Natural killer cell (primary cell): ENCODE measurements around the gene HOXA5. TPM values are rescaled to one million over a fixed set of nuclear protein-coding genes. Genes with fewer than 3 reads are reported as not detected.

Source experiments
- ATAC-seq, 3 donors: fragments of 150-1000 bp in 2 of 3; fragments of 200-7000 bp in 1 of 3; cut with Tn5 transposase; 1 replicate in 1 of 3; 2 replicates in 2 of 3; pipeline ENCODE4 v1.10.0; 2021; ENCODE audit warnings: mild to moderate bottlenecking in 2 of 3, moderate library complexity in 2 of 3
- DNase-seq, 2 donors: peaks; one replicate each; pipeline versions ENCODE4 v3.0.0 to v3.0.0-alpha.2; 2013 to 2021; ENCODE audit warnings: mixed read lengths in 1 of 2
- H3K27ac ChIP-seq: one replicate; pipeline ENCODE4 v1.5.1; 2013; ENCODE audit warnings: mild to moderate bottlenecking, low read length
- H3K27me3 ChIP-seq: one replicate; pipeline ENCODE4 v1.6.1; 2013; ENCODE audit warnings: low read length; ENCODE audit not compliant: control insufficient read depth, insufficient read depth
- H3K36me3 ChIP-seq: one replicate; pipeline ENCODE4 v1.6.1; 2013; ENCODE audit warnings: low read length; ENCODE audit not compliant: control insufficient read depth, insufficient read depth
- H3K4me1 ChIP-seq: one replicate; pipeline ENCODE4 v1.6.1; 2013; ENCODE audit warnings: low read length; ENCODE audit not compliant: control insufficient read depth, insufficient read depth
- H3K4me3 ChIP-seq: one replicate; pipeline ENCODE4 v1.5.1; 2013; ENCODE audit warnings: low read length
- H3K9me3 ChIP-seq: one replicate; pipeline ENCODE4 v1.6.1; 2013; ENCODE audit warnings: low read length; ENCODE audit not compliant: control insufficient read depth, insufficient read depth
- H3K27ac Mint-ChIP-seq, 2 donors: one replicate each; pipeline ENCODE4 v1.8.0; 2022; ENCODE audit warnings: mild to moderate bottlenecking in 2 of 2, mixed read lengths in 2 of 2, moderate library complexity in 1 of 2
- H3K27me3 Mint-ChIP-seq, 2 donors: one replicate each; pipeline ENCODE4 v1.8.0; 2022; ENCODE audit warnings: low read depth in 2 of 2, mixed read lengths in 2 of 2
- H3K36me3 Mint-ChIP-seq: one replicate; pipeline ENCODE4 v1.8.0; 2022; ENCODE audit warnings: mixed read lengths
- H3K4me1 Mint-ChIP-seq, 2 donors: one replicate each; pipeline ENCODE4 v1.8.0; 2022; ENCODE audit warnings: mixed read lengths in 2 of 2
- H3K4me3 Mint-ChIP-seq: one replicate; pipeline ENCODE4 v1.8.0; 2022; ENCODE audit warnings: mild to moderate bottlenecking, moderate library complexity, mixed read lengths
- H3K9me3 Mint-ChIP-seq, 2 donors: one replicate each; pipeline ENCODE4 v1.8.0; 2022; ENCODE audit warnings: mixed read lengths in 2 of 2
- WGBS: methylation state at CpG from one replicate; pipeline ENCODE4 v1.1.7; 2013; ENCODE audit warnings: missing lambda C conversion rate; ENCODE audit not compliant: insufficient coverage; 5-methylcytosine and 5-hydroxymethylcytosine counted together
- intact Hi-C: fragments of 100-400 bp; cut with micrococcal nuclease; formaldehyde crosslinking; loops from one replicate; pipeline ENCODE4 v1.14.2; 2022
- total RNA-seq, 4 donors: library from RNA; stranded (reverse); fragments of 120-200 nt in 1 of 4; gene quantifications; one replicate each; pipeline versions ENCODE4 v1.2.3 to v1.2.4, GENCODE V29; 2013 to 2022
- TF ChIP-seq, protein P1 (sequence below): fragments of 200-600 bp; IDR thresholded peaks from one replicate; pipeline ENCODE4 v1.8.0; 2022; ENCODE audit warnings: antibody characterized with exemption

Gene HOXA5
- total RNA-seq, 3 donors from 2014 or later (not counting 1 experiment from before 2014, with no cell fraction given) = 0.29 to 13.0 (median 0.52) TPM

GRCh38 chr7:27139334-27140125 lies 4.0 kb downstream of the HOXA5 start:
- Mint-ChIP-seq H3K9me3 (no peaks in the 10 kb centered on the region), H3K27me3 (peaks cover 37 to 59% of the 10 kb centered on the region in 2 donors), H3K4me3 (no peak overlapping the region), H3K36me3 (no peaks in the 10 kb centered on the region), H3K27ac (no peak overlapping the region), H3K4me1 (peaks cover 0 to 10% of the 10 kb centered on the region in 2 donors)
- intact Hi-C loops = no loop called here
- TF ChIP-seq, protein P1, sequence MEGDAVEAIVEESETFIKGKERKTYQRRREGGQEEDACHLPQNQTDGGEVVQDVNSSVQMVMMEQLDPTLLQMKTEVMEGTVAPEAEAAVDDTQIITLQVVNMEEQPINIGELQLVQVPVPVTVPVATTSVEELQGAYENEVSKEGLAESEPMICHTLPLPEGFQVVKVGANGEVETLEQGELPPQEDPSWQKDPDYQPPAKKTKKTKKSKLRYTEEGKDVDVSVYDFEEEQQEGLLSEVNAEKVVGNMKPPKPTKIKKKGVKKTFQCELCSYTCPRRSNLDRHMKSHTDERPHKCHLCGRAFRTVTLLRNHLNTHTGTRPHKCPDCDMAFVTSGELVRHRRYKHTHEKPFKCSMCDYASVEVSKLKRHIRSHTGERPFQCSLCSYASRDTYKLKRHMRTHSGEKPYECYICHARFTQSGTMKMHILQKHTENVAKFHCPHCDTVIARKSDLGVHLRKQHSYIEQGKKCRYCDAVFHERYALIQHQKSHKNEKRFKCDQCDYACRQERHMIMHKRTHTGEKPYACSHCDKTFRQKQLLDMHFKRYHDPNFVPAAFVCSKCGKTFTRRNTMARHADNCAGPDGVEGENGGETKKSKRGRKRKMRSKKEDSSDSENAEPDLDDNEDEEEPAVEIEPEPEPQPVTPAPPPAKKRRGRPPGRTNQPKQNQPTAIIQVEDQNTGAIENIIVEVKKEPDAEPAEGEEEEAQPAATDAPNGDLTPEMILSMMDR = no peak
- Histone ChIP-seq H3K9me3 (no peaks in the 10 kb centered on the region), H3K36me3 (no peaks in the 10 kb centered on the region), H3K27ac (no peak overlapping the region), H3K27me3 (peaks cover 9% of the 10 kb centered on the region), H3K4me1 (peaks cover 3% of the 10 kb centered on the region), H3K4me3 (no peak overlapping the region)
- DNase-seq (no peak), ATAC-seq (no peak)
- WGBS = 96% methylated on average over 53 of the region's 53 CpGs

- H3K9me3 Mint-ChIP-seq = no peaks in the 10 kb centered on the region
- Histone ChIP-seq H3K27me3 (peaks cover 7% of the 10 kb centered on the region), H3K36me3 (no peaks in the 10 kb centered on the region), H3K27ac (no peak overlapping the region), H3K4me1 (peaks cover 2% of the 10 kb centered on the region), H3K9me3 (no peaks in the 10 kb centered on the region), H3K4me3 (no peak overlapping the region)
- peaks cover 41 to 65% of the 10 kb centered on the region in 2 donors for H3K27me3 Mint-ChIP-seq
- no peaks in the 10 kb centered on the region for H3K36me3 Mint-ChIP-seq
- DNase-seq (no peak), ATAC-seq (no peak)
- H3K4me3 Mint-ChIP-seq = no peak overlapping the region
- H3K27ac Mint-ChIP-seq = no peak overlapping the region
- intact Hi-C loops = no loop called here
- WGBS = 96% methylated on average over 11 of the region's 11 CpGs
- H3K4me1 Mint-ChIP-seq = peaks cover 0 to 10% of the 10 kb centered on the region in 2 donors
- TF ChIP-seq, protein P1 = no peak
Measured at GRCh38 chr7:27138985-27139333, 4.5 kb downstream of the HOXA5 start.

GRCh38 chr7:27138472-27138871 lies 5.0 kb downstream of the HOXA5 start:
- Histone ChIP-seq H3K4me1 (no peaks in the 10 kb centered on the region), H3K4me3 (no peak overlapping the region), H3K27me3 (peaks cover 6% of the 10 kb centered on the region), H3K27ac (no peak overlapping the region), H3K9me3 (no peaks in the 10 kb centered on the region), H3K36me3 (no peaks in the 10 kb centered on the region)
- intact Hi-C loops = no loop called here
- no peaks in the 10 kb centered on the region for H3K36me3 Mint-ChIP-seq
- no peaks in the 10 kb centered on the region for H3K9me3 Mint-ChIP-seq
- peaks cover 44 to 68% of the 10 kb centered on the region in 2 donors for H3K27me3 Mint-ChIP-seq
- H3K27ac Mint-ChIP-seq = no peak overlapping the region
- ATAC-seq (no peak), DNase-seq (no peak)
- peaks cover 0 to 10% of the 10 kb centered on the region in 2 donors for H3K4me1 Mint-ChIP-seq
- H3K4me3 Mint-ChIP-seq = no peak overlapping the region
- 83% methylated on average over 1 of the region's 1 CpG for WGBS
- TF ChIP-seq, protein P1 = no peak
